ENCODE data around the gene RLF. TPM values are rescaled to one million over a fixed set of nuclear protein-coding genes. Genes with fewer than 3 reads are reported as not detected.

The RLF gene
- polyA plus RNA-seq, 2 of the 4 experiments (the other 2 are of a cell fraction) = 4.7 to 7.9 TPM

DNA sequence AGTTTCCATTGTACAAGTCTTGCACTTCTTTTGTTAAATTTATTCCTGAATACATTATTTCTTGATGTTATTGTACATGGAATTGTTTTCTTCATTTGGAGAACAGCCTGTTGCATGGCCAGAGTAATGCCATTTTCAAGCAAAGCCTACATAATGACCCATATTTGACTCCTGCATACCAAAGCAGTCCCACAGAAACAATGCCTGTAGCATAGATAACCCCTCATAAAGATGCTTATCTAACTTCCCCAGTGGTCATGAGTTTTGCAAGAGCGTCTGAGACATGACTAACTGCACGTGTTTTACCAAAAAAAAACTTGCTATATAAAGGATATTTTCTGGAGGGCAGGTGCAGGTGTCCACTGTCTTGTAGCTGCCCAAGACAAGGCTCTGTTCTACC, 30.3 kb upstream of the RLF start:
- ATAC-seq = no peak
- H3K9me3 ChIP-seq = no peaks in the 10 kb centered on the region
- POLR2A ChIA-PET = no interaction called here
- no peak for FAIRE-seq
- H3K4me2 ChIP-seq = no peak overlapping the region
- CTCF ChIA-PET = interaction anchor here (0.6 to 1.4 kb wide), 2 partner anchors 31 to 49 kb away, joined by 3 to 4 read pairs; no protein-coding TSS in a partner anchor
- TF ChIP-seq GATA3 (IDR thresholded peaks at IDR 0.05; ENCODE audit: borderline replicate concordance) (peak; percentile 63; the same call in 1 of the 2 replicates), BHLHE40 (IDR thresholded peaks at IDR 0.05; ENCODE audit: low read depth, low read length) (no peak)
- peak in 1 of 2 experiments; percentile 28 for DNase-seq (ENCODE audit: low read depth in 1 of 2, low spot score in 1 of 2)
- WGBS (ENCODE audit: missing lambda C conversion rate) = 0% methylated on average over 2 of the region's 2 CpGs
- H3K4me1 ChIP-seq = no peaks in the 10 kb centered on the region
- no peak overlapping the region for H3K4me3 ChIP-seq
- no peak overlapping the region for H3K27ac ChIP-seq

DNA sequence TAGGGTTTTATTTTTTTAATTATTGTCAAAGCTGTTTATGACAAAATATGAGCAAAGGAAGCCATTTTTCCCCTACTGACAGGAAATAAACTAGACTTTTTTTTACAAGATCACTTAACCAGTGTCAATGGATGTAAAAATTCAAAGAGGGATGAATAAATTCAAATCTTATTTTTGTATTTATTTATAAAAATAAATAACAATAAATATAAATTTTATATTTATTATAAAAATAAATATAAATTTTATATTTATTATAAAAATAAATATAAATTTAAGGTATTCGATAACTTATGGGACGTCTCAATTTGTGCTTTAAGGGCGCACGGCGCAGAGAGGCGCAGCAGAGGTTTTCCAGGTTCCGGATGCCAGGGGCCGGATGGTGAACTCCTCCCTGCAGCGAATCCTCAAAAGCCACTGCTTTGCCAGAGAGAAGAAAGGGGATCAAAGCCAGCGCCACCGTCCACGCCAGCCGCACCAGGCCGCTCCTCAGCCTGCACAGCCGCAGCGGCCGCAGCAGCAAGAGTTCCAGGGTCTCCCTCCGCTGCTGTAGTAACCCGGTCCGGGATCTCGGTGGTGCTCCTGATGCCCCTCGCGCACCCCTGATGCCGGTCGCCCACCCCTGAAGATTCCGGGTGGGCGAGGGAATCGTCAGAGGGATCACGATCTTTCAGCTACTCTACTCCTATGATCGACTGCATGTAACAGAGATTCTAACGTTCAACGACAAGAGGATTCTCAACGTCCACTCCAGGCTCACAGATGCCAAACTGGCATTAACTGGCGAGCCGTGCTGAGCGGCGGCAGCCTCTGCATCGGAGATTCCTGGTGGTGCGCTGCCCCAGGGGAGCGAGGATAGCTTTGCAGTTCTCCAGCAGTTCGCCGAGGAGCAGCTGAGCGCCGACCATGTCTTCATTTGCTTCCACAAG, 28.5 kb upstream of the RLF start:
- Histone ChIP-seq H3K27ac (no peak overlapping the region), H3K9me3 (no peaks in the 10 kb centered on the region), H3K4me2 (no peak overlapping the region), H3K4me1 (no peaks in the 10 kb centered on the region), H3K4me3 (no peak overlapping the region)
- no peak for FAIRE-seq
- WGBS (ENCODE audit: missing lambda C conversion rate) = 83% methylated on average over 34 of the region's 44 CpGs
- no peak for ATAC-seq
- no peak for DNase-seq (ENCODE audit: low read depth in 1 of 2, low spot score in 1 of 2)
- no peak for TF ChIP-seq RCOR1 (IDR thresholded peaks at IDR 0.05; ENCODE audit: low read depth, low read length)
- no peak for TF ChIP-seq POLR2A (IDR thresholded peaks at IDR 0.05; ENCODE audit: low read length)
- no peak for TF ChIP-seq ZSCAN20 (CRISPR knock-in tag; IDR thresholded peaks at IDR 0.05)
- TF ChIP-seq HDAC2 (IDR thresholded peaks at IDR 0.05) = no peak
- TF ChIP-seq, protein P1, sequence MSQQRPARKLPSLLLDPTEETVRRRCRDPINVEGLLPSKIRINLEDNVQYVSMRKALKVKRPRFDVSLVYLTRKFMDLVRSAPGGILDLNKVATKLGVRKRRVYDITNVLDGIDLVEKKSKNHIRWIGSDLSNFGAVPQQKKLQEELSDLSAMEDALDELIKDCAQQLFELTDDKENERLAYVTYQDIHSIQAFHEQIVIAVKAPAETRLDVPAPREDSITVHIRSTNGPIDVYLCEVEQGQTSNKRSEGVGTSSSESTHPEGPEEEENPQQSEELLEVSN (IDR thresholded peaks at IDR 0.05; ENCODE audit: borderline replicate concordance, low read depth) = no peak
- no peak for TF ChIP-seq RAD21 (conservative IDR thresholded peaks at IDR 0.05 in 1 of 2, IDR thresholded peaks at IDR 0.05 in 1 of 2)
- ChIA-PET POLR2A (no interaction called here), CTCF (interaction anchor here (0.6 to 2.3 kb wide), 4 partner anchors 11 to 275 kb away, joined by 3 to 13 read pairs (median 4); no protein-coding TSS in a partner anchor)

DNA sequence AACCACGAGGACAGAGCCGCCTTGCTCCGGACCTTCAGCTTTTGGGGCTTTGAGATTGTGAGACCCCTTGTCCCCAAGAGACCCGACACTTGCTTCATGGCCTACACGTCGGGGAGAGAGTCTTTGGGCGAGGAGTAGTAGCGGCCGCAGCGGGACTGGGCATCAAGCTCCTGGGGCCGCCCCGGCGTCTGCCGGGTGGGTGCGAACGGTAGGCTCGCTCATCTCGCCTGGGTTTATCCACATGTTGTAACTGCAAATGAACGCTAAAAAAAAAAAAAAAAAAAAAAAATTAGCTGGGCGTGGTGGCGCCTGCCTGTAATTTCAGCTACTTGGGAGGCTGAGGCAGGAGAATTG, 27.9 kb upstream of the RLF start:
- no peaks in the 10 kb centered on the region for H3K9me3 ChIP-seq

DNA sequence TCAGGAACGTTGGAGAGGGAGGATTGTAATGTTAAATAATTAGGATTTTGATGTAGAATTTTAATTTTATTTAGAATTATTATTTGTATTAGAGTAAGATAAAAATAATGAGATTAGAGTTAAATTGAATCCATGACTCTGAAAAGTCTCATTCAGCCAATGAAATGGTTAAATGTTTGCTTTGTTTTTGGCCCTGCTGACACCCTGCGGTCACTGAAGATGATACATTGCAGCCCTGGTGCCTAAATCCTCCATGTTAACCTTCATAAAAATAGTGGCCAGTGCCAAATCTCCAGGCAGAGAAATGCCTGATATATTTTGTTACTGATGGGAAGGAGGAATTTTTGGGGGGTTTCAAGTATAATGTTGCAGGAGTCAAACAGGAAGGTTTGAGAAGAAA, 27.3 kb upstream of the RLF start:
- no peaks in the 10 kb centered on the region for H3K9me3 ChIP-seq
- DNase-seq (ENCODE audit: low read depth in 1 of 2, low spot score in 1 of 2) (no peak), FAIRE-seq (no peak), ATAC-seq (no peak)
- H3K4me1 ChIP-seq = no peaks in the 10 kb centered on the region
- H3K4me3 ChIP-seq = no peak overlapping the region
- POLR2A ChIA-PET = no interaction called here
- H3K4me2 ChIP-seq = no peak overlapping the region
- CTCF ChIA-PET = interaction anchor here (1.0 to 2.3 kb wide), 2 partner anchors 10 to 19 kb away, joined by 3 to 13 read pairs; no protein-coding TSS in a partner anchor
- WGBS (ENCODE audit: missing lambda C conversion rate) = 25% methylated on average over 2 of the region's 2 CpGs
- no peak overlapping the region for H3K27ac ChIP-seq
- TF ChIP-seq HOXB5 (CRISPR knock-in tag; IDR thresholded peaks at IDR 0.05) (no peak), NPAS2 (CRISPR knock-in tag; IDR thresholded peaks at IDR 0.05; ENCODE audit: borderline replicate concordance) (no peak), CHD4 (IDR thresholded peaks at IDR 0.05; ENCODE audit: borderline replicate concordance) (no peak), EHMT2 (IDR thresholded peaks at IDR 0.05; ENCODE audit: low read depth) (no peak), MYC (IDR thresholded peaks at IDR 0.05; ENCODE audit: borderline replicate concordance, low read length) (no peak), PHF8 (IDR thresholded peaks at IDR 0.05; ENCODE audit: borderline replicate concordance, low read depth) (no peak), FOSB (CRISPR knock-in tag; IDR thresholded peaks at IDR 0.05) (no peak)
- TF ChIP-seq, protein P2, sequence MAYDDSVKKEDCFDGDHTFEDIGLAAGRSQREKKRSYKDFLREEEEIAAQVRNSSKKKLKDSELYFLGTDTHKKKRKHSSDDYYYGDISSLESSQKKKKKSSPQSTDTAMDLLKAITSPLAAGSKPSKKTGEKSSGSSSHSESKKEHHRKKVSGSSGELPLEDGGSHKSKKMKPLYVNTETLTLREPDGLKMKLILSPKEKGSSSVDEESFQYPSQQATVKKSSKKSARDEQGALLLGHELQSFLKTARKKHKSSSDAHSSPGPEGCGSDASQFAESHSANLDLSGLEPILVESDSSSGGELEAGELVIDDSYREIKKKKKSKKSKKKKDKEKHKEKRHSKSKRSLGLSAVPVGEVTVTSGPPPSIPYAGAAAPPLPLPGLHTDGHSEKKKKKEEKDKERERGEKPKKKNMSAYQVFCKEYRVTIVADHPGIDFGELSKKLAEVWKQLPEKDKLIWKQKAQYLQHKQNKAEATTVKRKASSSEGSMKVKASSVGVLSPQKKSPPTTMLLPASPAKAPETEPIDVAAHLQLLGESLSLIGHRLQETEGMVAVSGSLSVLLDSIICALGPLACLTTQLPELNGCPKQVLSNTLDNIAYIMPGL (CRISPR knock-in tag; IDR thresholded peaks at IDR 0.05; ENCODE audit: borderline replicate concordance) = no peak
- TF ChIP-seq, protein P3, sequence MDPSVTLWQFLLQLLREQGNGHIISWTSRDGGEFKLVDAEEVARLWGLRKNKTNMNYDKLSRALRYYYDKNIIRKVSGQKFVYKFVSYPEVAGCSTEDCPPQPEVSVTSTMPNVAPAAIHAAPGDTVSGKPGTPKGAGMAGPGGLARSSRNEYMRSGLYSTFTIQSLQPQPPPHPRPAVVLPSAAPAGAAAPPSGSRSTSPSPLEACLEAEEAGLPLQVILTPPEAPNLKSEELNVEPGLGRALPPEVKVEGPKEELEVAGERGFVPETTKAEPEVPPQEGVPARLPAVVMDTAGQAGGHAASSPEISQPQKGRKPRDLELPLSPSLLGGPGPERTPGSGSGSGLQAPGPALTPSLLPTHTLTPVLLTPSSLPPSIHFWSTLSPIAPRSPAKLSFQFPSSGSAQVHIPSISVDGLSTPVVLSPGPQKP (IDR thresholded peaks at IDR 0.05; ENCODE audit: low read depth, low read length) = no peak

More for the DNA sequence above, 27.9 kb upstream of the RLF start:
- Histone ChIP-seq H3K4me1 (no peaks in the 10 kb centered on the region), H3K4me2 (no peak overlapping the region), H3K27ac (no peak overlapping the region), H3K4me3 (no peak overlapping the region)
- 90% methylated on average over 18 of the region's 21 CpGs for WGBS (ENCODE audit: missing lambda C conversion rate)
- TF ChIP-seq EP300 (IDR thresholded peaks at IDR 0.05) (no peak), EHMT2 (IDR thresholded peaks at IDR 0.05; ENCODE audit: low read depth) (no peak), FOXS1 (CRISPR knock-in tag; IDR thresholded peaks at IDR 0.05) (no peak), TP53 (CRISPR knock-in tag; IDR thresholded peaks at IDR 0.05) (no peak), FOSL2 (IDR thresholded peaks at IDR 0.05) (no peak), FOSL2 (CRISPR knock-in tag; IDR thresholded peaks at IDR 0.05) (no peak), POLR2AphosphoS2 (conservative IDR thresholded peaks at IDR 0.05; ENCODE audit: low read length) (no peak), HOXA7 (CRISPR knock-in tag; IDR thresholded peaks at IDR 0.05) (no peak)
- TF ChIP-seq, protein P2 (CRISPR knock-in tag; IDR thresholded peaks at IDR 0.05; ENCODE audit: borderline replicate concordance) = no peak
- TF ChIP-seq, protein P1 (IDR thresholded peaks at IDR 0.05; ENCODE audit: borderline replicate concordance, low read depth) = no peak
- FAIRE-seq (no peak), ATAC-seq (no peak), DNase-seq (ENCODE audit: low read depth in 1 of 2, low spot score in 1 of 2) (no peak)
- POLR2A ChIA-PET = no interaction called here
- CTCF ChIA-PET = interaction anchor here (0.6 to 2.3 kb wide), 3 partner anchors 11 to 275 kb away, joined by 3 to 13 read pairs (median 3); no protein-coding TSS in a partner anchor
